Activated CD4-positive, alpha-beta T cell treated with anti-CD3 and anti-CD28 coated beads for 1 hour (primary cell): ENCODE results near the gene SRPK1.
"Not testable (repeated sequence)": the region's sequence is repeated elsewhere in the genome, so short reads cannot be mapped to it uniquely, and the experiment has no call there.

ENCODE experiments used
- DNase-seq: peaks from one replicate; pipeline ENCODE4 v3.0.0-alpha.2; 2020

SRPK1 gene

DNA sequence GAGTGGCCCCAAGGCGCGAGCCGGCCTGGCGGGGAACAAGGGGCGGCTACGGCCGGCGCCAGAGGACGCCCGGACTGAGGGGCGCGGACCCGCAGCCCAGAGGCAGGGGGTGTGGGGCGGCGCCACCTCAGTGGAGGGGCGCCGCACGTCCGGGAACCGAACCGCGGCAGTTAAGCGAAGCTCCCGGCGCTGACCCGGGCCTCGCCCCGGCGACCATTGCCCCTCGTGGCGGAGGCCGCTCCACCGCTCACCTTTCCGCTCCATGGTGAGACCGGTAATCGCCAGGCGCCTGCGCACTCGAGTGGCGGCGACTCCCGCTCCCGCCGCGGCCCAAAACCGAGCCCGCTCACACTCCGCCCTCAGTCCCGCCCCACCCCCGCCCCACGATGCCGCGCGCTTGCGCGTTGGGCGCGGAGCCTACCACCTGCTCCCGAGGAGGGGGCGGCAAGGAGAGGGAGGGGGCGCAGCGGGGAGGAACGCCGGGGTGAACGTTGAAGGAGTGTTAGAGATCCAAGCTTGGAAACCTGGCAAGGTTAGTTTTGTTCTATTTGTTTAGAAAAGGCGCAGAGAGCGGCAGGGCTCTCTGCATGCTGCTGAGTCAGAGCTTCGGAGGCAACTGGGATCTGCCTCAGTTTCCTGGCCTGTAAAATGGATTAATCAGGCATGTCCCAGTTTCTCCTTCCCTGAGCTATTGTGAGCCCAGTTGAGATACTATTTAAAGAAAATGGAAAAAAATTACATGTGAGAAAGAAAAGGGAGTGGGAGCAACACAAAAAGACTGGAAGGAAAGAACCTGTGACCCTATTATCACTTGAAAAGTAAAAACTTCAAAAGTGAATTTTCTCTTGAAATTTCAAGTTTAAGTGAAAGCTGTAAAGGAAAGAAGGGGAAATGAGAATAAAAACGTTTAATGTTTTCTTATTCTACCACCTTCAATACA, at the start of gene SRPK1:
SRPK1 (minus strand) TSS at position 306 of the 940 bp plus-strand sequence; CDS start at position 264, 42 bp downstream.
- peak; percentile 78 for DNase-seq

DNA sequence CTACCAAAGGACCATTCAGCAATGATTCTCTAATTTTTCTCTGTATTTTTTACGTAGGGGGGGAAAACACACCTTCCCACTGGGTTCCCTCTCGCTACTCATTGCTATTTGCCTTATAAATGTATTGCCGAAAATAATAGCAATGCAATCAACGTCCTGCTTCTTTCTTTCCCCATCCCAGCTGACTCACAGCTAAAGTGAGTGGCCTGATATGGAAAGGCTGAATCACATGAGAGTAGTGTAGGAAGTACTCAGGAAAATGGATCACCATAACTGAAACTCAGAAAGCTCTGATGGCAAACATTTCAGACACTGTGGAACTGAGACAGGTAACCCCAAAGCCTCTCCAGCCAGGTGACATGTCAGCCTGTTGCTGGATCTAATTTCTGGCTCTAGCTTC, 49.3 kb upstream of the SRPK1 start:
- no peak for DNase-seq

- no peak for DNase-seq
Observed at GRCh38 chr6:35969646-35970045, 48.7 kb upstream of the SRPK1 start.

GRCh38 chr6:35968821-35969220, 47.9 kb upstream of the SRPK1 start:
- DNase-seq = no peak

DNA sequence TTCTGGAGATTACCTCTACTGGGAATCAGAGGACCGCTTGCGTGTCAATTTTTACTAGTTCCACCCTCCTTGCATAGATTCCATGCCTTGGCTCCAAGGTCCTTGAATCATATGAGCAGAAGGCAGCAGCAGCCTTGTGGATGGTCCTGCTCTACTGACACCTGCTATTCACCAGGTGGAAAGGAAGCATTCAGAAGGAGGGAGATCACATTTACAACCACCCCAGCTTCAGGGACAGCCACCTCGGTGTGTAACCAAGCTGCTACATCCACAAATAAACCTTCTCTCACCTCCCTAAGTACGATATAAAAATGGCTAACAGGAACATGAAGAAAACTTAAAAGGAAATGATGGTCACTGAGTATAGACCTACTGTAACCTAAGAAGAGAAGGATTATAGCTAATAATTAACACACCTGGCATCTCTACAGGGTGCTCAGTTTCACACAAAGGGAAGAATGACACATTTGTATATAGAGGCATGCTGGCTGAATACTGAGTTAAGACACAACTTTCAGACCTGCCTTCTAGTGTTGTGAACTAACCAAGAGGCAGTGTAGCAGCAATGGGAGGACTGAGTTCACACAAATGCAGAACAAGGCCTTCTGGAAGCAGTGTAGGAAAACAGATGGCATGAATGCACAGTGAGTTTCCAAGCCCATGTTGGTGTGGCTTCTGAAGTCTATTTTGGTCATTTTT, 46.3 kb upstream of the SRPK1 start:
- DNase-seq = no peak

DNA sequence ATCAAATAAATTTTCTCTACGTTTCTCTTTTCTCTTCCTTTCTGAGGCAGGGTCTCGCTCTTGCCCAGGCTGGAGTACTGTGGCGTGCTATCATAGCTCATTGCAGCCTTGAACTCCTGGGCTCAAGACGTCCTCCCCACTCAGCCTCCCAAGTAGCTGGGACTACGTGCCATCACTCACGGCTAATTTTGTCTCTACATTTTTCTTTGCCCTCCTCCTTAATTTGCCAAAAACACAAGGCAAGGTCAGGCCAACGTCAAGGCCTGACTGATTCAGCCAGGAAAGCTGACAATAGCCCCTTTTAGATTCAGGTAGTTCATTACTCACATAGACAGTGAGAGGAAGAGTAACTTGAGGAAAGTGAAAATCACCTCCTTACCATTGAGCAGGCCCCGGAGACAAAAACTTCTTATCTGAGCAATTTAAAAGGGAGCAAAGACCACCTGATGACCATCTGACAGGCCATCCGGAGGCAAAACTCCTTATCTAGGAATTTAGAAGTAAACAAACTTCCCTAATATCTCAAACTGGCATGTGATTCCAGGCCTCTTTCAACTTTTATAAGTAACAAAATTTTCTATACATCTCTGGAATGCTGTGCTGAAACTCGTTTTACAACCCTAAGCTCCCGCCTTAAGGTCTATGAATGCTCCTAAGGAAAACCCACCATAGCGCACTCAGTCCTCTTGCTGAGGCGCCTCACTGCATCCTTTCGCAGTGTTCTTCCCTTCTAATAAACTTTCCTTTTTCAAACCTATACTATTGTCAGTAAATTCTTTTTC, 42.1 kb upstream of the SRPK1 start:
- DNase-seq = no peak

GRCh38 chr6:35960187-35960586, 39.3 kb upstream of the SRPK1 start:
- no peak for DNase-seq

DNA sequence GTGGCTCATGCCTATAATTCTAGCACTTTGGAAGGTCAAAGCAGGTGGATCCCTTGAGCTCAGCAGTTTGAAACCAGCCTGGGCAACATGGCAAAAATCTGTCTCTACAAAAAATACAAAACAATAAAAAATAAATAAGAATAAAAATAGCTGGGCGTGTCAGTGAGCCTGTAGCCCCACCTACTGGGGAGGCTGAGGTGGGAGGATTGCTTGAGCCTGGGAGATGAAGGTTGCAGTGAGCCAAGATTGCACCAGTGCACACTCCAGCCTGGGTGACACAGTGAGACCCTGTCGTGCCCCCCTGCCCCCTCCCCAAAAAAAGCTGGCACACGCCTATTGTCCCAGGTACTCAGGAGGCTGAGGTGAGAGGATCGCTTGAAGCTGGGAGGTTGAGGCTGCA, 35.1 kb upstream of the SRPK1 start:
- DNase-seq = no peak

- no peak for DNase-seq
Observed at GRCh38 chr6:35955521-35955920, 34.6 kb upstream of the SRPK1 start.

GRCh38 chr6:35955071-35955470, 34.2 kb upstream of the SRPK1 start:
- DNase-seq = no peak

DNA sequence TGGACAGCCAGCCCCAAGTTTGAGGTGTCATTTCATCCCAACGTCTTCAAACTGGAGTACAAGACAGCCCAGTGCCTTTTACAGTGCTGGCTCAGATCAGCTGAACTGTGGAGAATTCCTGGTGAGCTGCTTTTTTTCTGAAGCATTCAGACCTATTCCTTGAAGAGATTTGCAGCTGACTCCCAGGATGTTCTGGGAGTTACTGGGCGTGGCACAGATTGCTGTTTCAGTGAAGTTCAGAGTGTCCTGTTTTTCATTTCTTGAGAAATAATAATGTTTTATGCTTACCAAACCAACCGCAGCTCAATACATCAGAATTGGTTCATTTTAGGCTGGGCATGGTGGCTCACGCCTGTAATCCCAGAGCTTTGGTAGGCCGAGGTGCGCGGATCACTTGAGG, 33.4 kb upstream of the SRPK1 start:
- no peak for DNase-seq

- DNase-seq = no peak
Observed at GRCh38 chr6:35948725-35949124, 27.8 kb upstream of the SRPK1 start.

DNA sequence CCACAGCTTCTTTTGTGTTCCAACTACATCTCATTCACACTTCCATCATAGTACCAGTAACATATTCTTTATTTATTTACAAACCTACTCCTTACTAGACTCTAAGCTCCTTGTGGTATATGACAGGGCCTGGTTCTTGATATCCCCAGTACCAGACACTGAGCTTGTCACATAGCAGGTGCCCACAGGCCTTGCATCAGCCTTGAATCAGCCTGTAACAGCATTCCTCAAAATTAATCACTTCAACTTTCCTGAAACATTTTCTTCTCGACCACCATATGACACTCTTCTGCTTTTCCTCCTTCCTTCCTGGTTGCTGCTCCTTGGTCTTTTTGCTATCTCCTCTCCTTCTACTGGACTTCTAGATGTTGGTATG, 24.7 kb upstream of the SRPK1 start:
- DNase-seq = no peak

- DNase-seq = no peak
Observed at GRCh38 chr6:35943390-35943789, 22.5 kb upstream of the SRPK1 start.

GRCh38 chr6:35942355-35942754, 21.5 kb upstream of the SRPK1 start:
- DNase-seq = no peak

- not testable (repeated sequence) for DNase-seq
Observed at GRCh38 chr6:35941170-35941569, 20.3 kb upstream of the SRPK1 start.

DNA sequence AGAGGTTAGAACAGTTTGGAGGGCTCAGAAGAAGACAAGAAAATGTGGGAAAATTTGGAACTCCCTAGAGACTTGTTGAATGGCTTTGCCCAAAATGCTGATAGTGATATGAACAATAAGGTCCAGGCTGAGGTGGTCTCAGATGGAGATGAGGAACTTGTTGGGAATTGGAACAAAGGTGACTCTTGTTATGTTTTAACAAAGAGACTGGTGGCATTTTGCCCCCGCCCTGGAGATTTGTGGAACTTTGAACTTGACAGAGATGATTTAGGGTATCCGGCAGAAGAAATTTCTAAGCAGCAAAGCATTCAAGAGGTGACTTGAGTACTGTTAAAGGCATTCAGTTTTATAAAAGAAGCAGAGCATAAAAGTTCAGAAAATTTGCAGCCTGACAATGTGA, 19.1 kb upstream of the SRPK1 start:
- not testable (repeated sequence) for DNase-seq

- DNase-seq = not testable (repeated sequence)
Observed at GRCh38 chr6:35939259-35939658, 18.4 kb upstream of the SRPK1 start.

- no peak for DNase-seq
Observed at GRCh38 chr6:35936681-35937359, 15.9 kb upstream of the SRPK1 start.

DNA sequence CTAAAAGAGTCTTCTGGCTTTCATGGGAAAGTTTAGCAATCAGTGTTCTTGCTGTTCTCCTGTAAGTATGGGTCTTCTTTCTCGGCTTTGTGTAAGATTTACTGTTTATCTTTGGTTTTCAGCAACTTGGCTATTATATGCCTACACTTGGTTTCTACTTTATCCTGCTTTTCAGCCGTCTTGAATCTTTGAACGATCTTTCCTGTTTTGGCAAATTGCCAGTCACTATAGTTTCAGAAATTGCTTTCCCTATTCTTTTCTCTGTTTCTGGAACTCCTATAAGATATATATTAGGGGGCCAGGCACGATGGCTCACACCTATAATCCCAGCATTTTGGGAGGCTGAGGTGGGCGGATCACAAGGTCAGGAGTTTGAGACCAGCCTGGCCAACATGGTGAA, 14.6 kb upstream of the SRPK1 start:
- no peak for DNase-seq

GRCh38 chr6:35933844-35934243, 12.9 kb upstream of the SRPK1 start:
- DNase-seq = no peak

GRCh38 chr6:35931873-35932272, 11.0 kb upstream of the SRPK1 start:
- not testable (repeated sequence) for DNase-seq

GRCh38 chr6:35931120-35931561, 10.2 kb upstream of the SRPK1 start:
- no peak for DNase-seq
